ENCODE measurements around the gene YAF2. TPM values are rescaled to one million over a fixed set of nuclear protein-coding genes. Genes with fewer than 3 reads are reported as not detected.
"Not testable (repeated sequence)": the region's sequence is repeated elsewhere in the genome, so short reads cannot be mapped to it uniquely, and the experiment has no call there.

YAF2 gene
- total RNA-seq, 4 donors from 2014 or later = 10.8 to 69.7 (median 28.5) TPM

- Histone ChIP-seq H3K27me3 (no peaks in the 10 kb centered on the region), H3K36me3 (no peaks in the 10 kb centered on the region), H3K27ac (no peak overlapping the region), H3K4me1 (no peaks in the 10 kb centered on the region), H3K4me3 (no peak overlapping the region), H3K9me3 (no peaks in the 10 kb centered on the region)
- TF ChIP-seq POLR2A (IDR thresholded peaks at IDR 0.05) (no peak), CTCF (IDR thresholded peaks at IDR 0.05) (no peak)
- intact Hi-C loops (cut with DNase I; ENCODE audit: low total_unique reads) = no loop called here
- no peak for DNase-seq
These were observed 39.0 kb downstream of the YAF2 start for GRCh38 chr12:42199007-42199406.

GRCh38 chr12:42196723-42197603 is 41.1 kb downstream of the YAF2 start:
- no peak for DNase-seq
- TF ChIP-seq CTCF (IDR thresholded peaks at IDR 0.05) (no peak), POLR2A (IDR thresholded peaks at IDR 0.05) (no peak)
- no peaks in the 10 kb centered on the region for H3K27me3 ChIP-seq
- no peak overlapping the region for H3K4me3 ChIP-seq
- H3K36me3 ChIP-seq = no peaks in the 10 kb centered on the region
- no peaks in the 10 kb centered on the region for H3K4me1 ChIP-seq
- no peak overlapping the region for H3K27ac ChIP-seq
- intact Hi-C loops (cut with DNase I; ENCODE audit: low total_unique reads) = no loop called here
- no peaks in the 10 kb centered on the region for H3K9me3 ChIP-seq

GRCh38 chr12:42192686-42193085 is 45.4 kb downstream of the YAF2 start:
- intact Hi-C loops (cut with DNase I; ENCODE audit: low total_unique reads) = no loop called here
- TF ChIP-seq CTCF (IDR thresholded peaks at IDR 0.05) (no peak), POLR2A (IDR thresholded peaks at IDR 0.05) (no peak)

GRCh38 chr12:42192258-42192657 is 45.8 kb downstream of the YAF2 start:
- TF ChIP-seq CTCF (IDR thresholded peaks at IDR 0.05) (no peak), POLR2A (IDR thresholded peaks at IDR 0.05) (no peak)
- H3K9me3 ChIP-seq = no peaks in the 10 kb centered on the region
- no peaks in the 10 kb centered on the region for H3K27me3 ChIP-seq
- H3K4me3 ChIP-seq = no peak overlapping the region
- no peak for DNase-seq
- intact Hi-C loops (cut with DNase I; ENCODE audit: low total_unique reads) = no loop called here
- H3K36me3 ChIP-seq = no peaks in the 10 kb centered on the region
- H3K27ac ChIP-seq = no peak overlapping the region
- no peaks in the 10 kb centered on the region for H3K4me1 ChIP-seq

More at GRCh38 chr12:42192686-42193085, 45.4 kb downstream of the YAF2 start:
- Histone ChIP-seq H3K9me3 (no peaks in the 10 kb centered on the region), H3K4me1 (no peaks in the 10 kb centered on the region), H3K36me3 (no peaks in the 10 kb centered on the region), H3K4me3 (no peak overlapping the region), H3K27me3 (no peaks in the 10 kb centered on the region), H3K27ac (no peak overlapping the region)
- no peak for DNase-seq

- H3K27ac ChIP-seq = no peak overlapping the region
- H3K4me1 ChIP-seq = no peaks in the 10 kb centered on the region
- no peak overlapping the region for H3K4me3 ChIP-seq
- TF ChIP-seq CTCF (IDR thresholded peaks at IDR 0.05) (no peak), POLR2A (IDR thresholded peaks at IDR 0.05) (no peak)
- intact Hi-C loops (cut with DNase I; ENCODE audit: low total_unique reads) = no loop called here
- no peaks in the 10 kb centered on the region for H3K36me3 ChIP-seq
- no peaks in the 10 kb centered on the region for H3K27me3 ChIP-seq
- no peaks in the 10 kb centered on the region for H3K9me3 ChIP-seq
- no peak for DNase-seq
These were observed 47.7 kb downstream of the YAF2 start for GRCh38 chr12:42190376-42190775.

GRCh38 chr12:42188275-42188674 is 49.8 kb downstream of the YAF2 start:
- H3K9me3 ChIP-seq; H3K27ac ChIP-seq; intact Hi-C loops (cut with DNase I; ENCODE audit: low total_unique reads); H3K4me1 ChIP-seq; H3K4me3 ChIP-seq; H3K36me3 ChIP-seq; H3K27me3 ChIP-seq; DNase-seq: not testable (repeated sequence)
